Measurements from ENCODE around the gene ZNF44.
A peak's percentile ranks its signal among the peaks of the same experiment; 100 is the strongest.
"Not testable (repeated sequence)": the region's sequence is repeated elsewhere in the genome, so short reads cannot be mapped to it uniquely, and the experiment has no call there.

Gene ZNF44

DNA sequence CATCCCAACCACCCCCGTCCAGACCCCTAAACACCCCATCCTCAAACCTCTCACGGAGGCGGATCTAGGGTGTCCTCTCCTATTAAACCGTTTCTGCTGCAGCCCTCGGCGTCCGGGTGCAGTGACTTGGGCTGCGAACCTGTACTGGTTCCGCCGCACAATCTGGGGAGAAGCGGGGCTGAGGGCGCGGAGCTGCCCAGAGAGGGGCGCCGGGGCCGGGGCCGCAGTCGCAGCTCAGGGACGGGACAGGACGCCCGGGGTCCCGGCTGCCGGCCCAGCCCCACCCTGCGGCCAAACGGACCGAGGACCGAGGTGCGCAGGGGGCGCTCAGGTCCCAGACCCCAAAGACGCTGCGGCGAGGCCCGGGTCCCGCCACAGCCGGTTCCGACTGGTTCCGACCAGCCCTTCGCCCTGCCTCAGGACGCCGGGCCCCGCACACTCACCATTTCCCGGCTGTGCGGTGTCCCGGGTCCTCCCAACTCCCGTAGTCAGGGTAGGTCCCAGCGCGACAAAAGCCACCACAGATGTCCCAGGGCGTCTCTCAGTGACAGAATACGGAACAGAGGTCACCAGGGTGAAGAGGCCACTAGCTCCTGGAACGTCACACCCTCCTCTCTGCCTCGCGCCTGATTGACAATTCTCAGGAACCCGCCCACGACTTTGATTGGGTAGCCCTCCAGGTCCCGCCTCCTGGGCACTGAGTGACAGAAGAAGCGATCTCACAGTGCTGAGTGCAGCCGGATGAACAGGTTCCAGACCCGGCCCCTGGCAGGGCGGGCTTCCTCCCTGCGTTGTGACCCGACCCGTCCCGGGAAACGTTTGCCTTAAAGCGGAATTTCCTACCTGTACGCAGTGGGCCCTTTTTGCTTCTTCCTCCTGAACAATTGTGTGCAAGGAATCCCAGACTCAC, at the start of gene ZNF44:
Gene ZNF44, minus strand, starts transcription at position 635 of the 910 bp plus-strand sequence. Its CDS starts 189 bp downstream, at position 446.
- DNase-seq (ENCODE audit: low read depth): peak; percentile 95

DNA sequence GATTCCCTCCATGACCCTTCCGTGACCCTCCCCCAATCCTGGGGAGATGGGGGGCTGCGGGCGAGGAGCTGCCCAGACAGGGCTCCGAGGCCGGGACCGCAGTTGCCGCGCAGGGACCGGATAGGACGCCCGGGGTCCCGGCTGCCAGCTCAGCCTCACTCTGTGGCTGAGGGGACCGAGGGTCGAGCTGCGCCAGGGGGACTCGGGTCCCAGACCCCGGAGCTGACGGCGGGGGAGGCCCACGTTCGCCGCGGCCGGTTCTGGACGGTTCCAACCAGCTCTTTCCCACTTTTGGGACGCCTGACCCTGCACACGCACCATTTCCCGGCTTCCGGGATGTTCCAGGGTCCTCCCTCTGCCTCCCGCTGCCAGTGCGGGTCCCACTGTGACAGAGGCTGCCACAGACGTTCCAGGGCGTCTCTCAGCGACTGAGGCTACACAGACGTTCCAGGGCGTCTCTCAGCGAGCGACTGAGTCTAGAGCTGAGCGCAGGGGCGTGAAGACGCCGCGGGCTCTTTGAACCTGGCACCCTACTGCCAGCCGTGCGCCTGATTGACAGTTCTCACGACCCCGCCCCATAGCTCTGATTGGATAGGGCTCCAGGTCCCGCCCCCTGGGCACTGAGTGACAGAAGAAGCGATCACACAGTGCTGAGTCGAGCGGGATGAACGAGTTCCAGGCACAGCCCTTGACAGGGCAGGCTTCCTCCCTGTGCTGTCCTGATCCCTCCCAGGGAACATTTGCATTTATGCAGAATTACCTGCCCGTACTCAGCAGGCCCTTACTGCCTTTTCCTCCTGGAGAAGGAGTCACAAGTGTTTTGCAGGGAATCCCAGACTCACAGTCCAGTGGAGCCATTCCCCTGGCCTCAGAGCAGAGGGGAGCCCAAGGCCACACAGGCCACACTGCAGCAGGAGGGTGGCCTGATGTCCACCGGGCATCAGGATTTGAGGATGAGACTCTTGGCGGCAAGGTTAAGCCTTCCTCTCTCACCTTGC, 38.8 kb upstream of the ZNF44 start, which contains the start of gene ZNF563:
Gene ZNF563, minus strand, starts transcription at position 472 of the 998 bp plus-strand sequence. Its CDS starts 151 bp downstream, at position 321.
- DNase-seq (ENCODE audit: low read depth): peak; percentile 90

DNA sequence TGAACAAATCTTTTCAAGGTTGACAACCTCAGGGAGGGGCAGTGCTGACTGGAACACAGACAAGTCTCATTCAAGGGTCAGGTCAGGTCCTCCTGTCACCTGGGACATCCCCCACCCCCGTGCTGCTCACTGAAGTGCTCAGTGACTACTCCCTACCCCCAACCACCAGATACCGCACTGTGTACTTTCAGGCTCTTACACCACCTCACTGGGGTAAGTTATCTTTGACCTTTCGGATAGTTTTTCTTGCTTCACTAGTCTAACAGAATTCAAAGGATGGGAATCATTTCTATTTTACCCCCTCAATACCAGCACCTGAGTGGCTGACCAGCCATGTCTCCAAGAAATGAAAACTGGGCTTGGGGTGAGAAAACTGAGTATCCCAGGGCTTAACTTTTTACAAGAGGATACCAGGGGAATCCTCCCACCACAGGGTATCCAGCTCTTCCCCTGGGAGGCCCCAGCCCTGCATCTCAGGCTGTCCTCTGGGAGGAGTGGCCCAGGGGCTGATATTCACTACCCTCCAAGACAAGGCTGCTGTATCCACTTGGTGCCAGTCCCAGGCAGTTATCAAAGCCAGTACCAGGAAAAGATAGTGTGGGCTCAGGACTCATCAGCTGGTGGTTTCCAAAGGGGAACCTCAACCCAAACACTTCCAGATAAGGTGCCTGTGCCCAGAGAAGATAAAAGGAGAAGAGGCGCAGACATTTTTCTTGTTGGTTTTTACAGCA, 36.7 kb upstream of the ZNF44 start:
- peak; percentile 17 for DNase-seq (ENCODE audit: low read depth)

DNA sequence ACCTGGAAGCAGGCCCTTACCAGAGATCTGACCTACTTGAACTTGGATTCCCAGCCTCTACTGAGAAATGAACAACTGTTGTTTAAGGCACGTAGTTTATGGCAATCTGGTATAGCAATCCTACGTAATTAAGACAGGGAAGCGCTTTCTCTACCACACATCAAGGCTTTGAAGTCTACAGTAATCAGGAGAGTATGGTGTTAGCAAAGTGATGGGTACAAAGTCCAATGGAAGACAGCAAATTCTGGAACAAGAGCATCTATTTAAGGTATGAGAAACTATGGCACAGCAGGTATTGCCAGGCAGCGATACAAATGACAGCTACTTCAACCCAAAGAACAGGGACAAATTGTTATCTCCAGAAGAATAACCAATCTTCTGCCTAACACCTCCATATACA, 35.7 kb upstream of the ZNF44 start:
- no peak for DNase-seq (ENCODE audit: low read depth)

DNA sequence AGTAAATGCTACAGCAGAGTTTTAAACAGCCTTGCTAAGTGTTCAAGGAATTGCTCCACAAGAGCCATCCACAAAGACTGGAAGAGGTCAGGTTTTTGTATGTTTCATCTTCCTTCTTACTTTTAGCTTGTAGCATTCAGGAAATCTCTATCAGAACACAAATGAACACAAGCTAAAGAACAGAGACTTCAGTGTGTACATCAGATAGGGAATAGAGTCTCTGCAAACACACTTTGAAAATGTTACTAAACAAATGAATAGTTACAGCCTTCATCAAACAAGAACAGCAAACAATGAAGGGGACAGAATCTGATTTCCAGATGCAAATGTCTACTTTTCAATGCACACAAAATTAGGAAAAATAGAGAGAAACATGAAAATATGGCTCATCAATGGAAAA, 31.0 kb upstream of the ZNF44 start:
- DNase-seq (ENCODE audit: low read depth): no peak

DNA sequence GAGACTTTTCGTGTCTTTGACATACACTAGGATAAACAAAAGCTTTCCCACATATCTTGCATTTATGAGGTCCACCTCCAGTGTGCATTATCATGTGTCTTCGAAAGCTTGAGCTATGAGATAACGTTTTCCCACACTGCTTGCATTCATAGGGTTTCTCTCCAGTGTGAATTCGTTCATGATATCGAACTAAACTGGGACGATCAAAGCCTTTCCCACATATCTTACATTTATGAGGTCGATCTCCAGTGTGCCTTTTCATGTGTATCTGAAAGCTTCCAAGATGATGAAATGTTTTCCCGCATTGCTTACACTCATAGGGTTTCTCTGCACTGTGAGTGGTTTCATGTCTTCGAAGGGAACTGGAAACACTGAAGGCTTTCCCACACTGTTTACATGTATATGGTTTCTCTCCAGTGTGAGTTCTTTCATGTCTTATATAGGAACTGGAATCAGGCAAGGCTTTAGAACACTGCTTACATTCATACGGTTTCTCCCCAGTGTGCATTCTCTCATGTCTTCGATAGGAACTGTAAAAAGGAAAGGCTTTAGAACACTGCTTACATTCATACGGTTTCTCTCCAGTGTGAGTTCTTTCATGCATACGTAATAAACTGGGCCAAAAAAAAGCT, 24.2 kb upstream of the ZNF44 start:
- no peak for DNase-seq (ENCODE audit: low read depth)

DNA sequence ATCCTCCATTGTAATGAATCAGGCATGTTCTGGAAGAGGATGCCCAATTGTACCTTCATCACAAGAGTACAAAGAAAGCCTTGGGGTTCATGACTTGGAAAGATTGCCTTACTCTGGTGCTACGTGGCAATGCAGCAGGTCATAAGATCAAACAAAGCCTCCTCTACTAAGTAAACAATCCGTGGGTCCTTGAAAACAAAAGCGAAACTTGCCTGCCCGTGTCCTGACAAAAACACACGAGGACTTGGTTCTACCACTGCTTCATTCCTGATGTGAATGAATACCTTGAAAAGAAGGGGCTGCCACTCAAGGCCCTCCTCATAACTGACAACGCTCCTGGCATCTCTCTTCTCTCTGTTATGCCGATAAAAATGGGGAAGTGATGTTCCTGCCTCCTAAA, 19.9 kb upstream of the ZNF44 start:
- no peak for DNase-seq (ENCODE audit: low read depth)

DNA sequence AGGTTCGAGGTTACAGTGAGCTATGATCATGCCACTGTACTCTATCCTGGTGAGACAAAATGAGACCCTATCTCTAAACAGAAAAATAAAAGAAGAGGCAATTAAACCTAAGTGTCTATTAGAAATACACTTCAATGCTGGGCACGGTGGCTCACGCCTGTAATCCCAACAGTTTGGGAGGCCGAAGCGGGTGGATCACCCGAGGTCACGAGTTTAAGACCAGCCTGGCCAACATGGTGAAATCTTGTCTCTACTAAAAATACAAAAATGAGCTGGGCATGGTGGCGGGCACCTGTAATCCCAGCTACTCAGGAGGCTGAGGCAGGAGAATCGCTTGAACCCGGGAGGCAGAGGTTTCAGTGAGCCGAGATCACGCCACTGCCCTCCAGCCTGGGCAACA, 14.2 kb upstream of the ZNF44 start:
- DNase-seq (ENCODE audit: low read depth): not testable (repeated sequence)

DNA sequence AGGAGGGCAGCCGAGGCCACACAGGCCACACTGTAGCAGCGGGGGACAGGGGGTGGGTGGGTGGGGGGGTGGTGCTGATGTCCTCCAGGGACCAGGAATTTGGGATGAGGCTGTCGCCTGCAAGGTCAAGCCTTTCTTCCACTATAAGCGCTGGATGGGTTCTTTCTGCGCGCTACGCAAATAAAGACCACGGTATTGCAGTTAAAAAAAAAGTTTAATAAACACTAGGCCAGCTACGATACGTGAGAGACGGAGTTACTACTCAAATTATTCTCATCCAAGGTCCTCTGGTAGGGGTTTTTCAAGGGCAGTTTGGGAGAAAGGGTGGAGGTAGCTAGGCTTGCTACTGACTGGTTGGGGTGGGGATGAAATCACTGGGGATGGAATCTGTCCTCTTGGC, 508 bp upstream of the ZNF44 start:
- no peak for DNase-seq (ENCODE audit: low read depth)

DNA sequence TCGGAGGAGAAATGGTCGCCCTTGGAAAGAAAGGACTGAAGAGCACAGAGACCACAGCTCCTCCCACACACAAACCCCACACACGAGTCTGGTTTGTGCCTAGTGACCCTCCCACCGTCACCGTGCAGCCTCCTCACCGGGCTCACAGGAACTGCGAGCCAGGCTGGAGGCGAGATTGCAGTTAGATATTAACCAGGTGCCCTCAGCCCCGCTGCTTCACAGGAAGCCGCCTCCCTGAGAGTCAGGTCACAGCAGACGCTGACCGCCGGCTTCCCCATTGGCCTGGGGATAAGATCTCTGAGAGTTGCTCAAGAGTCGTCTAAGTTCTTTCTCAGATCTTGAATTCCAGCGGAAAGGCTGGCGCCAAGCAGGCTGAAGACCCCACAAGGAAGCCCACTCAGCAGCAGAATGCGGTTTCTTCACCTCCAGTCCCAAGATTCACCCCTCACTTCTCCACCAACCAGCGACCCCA, 870 bp downstream of the ZNF44 start:
- peak; percentile 82 for DNase-seq (ENCODE audit: low read depth)

DNA sequence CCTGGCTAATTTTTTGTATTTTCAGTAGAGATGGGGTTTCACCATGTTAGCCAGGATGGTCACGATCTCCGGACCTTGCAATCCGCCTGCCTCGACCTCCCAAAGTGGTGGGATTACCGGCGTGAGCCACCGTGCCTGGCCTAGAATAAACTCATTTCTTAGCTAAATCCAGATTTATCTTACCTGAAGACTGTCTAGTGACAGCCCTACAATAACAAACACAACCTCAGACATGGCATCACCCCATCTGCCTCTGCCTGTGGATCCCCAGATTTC, 5.0 kb downstream of the ZNF44 start:
- no peak for DNase-seq (ENCODE audit: low read depth)

DNA sequence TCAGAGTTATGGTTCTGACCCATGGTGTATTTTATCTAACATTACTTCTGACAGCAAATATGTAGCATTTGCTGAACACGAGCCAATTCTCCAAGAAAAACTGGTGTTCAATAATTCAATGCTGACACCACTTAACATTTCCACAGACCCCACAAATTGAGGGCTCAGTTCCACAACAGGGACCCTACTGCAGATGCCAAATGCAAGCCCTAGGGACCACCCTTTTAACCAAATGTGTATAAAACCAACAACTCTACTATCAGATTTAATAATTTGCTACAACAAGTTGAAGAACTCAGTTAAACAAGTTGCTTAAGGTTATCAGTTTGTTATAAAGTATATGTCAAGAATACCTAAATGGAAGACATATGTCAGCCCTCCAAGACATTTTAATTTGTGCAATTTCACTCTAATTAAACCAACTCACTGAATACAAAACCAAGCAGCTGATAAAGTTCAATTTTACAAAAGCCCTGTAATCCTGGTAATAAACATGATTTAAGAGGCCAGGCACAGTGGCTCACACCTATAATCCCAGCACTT, 6.7 kb downstream of the ZNF44 start:
- no peak for DNase-seq (ENCODE audit: low read depth)

DNA sequence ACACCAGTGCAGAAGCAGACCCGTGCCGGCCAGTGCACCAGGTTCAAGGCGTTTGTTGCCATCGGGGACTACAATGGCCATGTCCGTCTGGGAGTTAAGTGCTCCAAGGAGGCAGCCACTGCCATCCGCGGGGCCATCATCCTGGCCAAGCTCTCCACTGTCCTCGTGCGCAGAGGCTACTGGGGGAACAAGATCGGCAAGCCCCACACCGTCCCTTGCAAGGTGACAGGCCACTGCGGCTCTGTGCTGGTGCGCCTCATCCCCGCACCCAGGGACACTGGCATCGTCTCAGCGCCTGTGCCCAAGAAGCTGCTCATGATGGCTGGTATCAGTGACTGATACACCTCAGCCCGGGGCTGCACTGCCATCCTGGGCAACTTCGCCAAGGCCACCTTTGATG, 10.1 kb downstream of the ZNF44 start:
- DNase-seq (ENCODE audit: low read depth): no peak

DNA sequence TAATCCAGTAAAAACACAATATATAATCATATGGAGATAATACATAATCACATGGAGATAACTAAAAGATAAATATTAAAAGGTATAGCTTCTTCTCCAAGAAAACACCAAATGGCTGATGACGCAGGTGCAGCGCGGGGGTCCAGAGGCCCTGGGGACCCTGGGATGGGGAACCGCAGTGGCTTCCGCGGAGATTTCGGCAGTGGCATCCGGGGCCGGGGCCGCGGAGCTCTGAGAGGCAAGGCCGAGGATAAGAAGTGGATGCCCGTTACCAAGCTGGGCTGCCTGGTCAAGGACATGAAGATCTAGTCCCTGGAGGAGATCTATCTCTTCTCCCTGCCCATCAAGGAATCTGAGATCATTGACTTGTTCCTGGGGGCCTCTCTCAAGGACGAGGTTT, 10.5 kb downstream of the ZNF44 start:
- no peak for DNase-seq (ENCODE audit: low read depth)

DNA sequence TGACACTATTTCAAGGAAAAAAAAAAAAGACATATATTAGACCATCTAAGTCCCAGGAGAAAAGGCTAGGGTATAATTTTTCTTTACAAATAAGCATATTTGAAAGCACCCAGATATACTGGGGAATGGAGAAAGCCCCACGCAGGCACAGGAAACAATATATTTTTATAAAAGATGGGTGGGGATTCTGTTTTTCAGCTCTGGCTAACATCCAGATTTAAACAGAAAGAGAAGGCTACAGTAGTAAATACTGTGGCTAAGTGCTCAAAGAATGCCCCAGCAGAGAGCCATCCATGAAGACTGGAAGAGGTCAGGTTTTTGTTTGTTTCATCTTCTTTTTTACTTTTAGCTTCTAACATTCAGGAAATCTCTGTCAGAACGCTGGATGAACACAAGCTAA, 16.0 kb downstream of the ZNF44 start:
- DNase-seq (ENCODE audit: low read depth): no peak

DNA sequence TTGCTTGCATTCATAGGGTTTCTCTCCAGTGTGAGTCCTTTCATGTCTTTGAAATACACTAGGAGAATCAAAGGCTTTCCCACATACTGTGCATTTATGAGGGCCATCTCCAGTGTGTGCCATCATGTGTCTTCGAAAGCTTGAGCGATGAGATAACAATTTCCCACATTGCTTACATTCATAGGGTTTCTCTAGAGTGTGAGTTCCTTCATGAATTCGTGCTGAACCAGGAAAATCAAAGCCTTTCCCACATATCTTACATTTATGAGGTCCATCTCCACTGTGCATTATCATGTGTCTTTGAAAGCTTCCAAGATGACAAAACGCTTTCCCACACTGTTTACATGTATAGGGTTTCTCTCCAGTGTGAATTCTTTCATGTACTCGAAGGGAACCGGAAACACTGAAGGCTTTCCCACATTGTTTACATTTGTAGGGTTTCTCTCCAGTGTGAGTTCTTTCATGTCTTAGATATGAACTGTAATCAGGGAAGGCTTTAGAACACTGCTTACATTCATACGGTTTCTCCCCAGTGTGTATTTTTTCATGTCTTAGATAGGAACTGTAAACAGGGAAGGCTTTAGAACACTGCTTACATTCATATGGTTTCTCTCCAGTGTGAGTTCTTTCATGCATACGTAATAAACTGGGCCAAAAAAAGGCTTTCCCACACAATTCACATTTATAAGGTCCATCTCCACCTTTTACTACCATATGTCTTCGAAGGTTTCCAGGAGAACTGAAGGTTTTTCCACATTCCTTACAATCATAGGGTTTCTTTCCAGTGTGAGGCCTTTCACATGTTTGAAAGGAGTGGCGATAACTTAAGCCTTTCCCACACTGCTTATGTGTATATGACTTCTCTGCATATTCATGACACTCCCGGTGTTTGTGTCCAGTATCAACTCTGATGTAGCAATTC, 21.4 kb downstream of the ZNF44 start:
- peak; percentile 13 for DNase-seq (ENCODE audit: low read depth)

DNA sequence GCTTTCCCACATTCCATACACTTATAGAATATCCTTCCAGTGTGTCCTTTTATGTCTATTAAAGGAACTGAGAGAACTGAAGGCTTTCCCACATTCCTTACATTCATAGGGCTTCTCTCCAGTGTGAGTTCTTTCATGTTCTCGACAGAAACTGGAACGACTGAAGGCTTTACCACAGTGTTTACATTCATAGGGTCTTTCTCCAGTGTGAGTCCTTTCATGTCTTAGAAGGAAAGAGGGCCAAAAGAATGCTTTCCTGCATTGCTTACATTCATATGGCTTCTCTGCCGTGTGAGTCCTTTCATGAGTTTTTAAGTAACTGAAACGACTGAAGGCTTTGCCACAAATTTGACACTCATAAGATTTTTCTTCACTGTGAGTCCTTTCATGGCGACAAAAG, 22.3 kb downstream of the ZNF44 start:
- DNase-seq (ENCODE audit: low read depth): no peak

DNA sequence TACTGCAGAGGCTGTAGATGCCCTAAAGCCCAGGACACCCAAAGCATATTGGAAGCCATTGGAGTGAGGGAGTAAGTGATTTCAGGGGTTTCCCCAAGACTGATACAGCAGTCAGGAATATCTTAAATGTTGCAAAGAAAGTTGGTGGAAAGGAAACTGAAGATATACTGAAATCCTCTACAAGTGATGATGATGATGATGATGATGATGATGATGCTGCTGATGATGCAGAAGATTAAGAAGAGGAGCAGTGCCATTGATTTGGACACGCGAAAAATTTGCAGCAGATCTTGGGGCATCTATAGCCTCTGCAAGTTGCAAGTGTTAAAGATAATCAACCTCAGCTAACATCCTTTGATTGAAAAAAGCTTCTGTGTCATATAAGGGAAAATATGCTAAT, 23.8 kb downstream of the ZNF44 start:
- no peak for DNase-seq (ENCODE audit: low read depth)

DNA sequence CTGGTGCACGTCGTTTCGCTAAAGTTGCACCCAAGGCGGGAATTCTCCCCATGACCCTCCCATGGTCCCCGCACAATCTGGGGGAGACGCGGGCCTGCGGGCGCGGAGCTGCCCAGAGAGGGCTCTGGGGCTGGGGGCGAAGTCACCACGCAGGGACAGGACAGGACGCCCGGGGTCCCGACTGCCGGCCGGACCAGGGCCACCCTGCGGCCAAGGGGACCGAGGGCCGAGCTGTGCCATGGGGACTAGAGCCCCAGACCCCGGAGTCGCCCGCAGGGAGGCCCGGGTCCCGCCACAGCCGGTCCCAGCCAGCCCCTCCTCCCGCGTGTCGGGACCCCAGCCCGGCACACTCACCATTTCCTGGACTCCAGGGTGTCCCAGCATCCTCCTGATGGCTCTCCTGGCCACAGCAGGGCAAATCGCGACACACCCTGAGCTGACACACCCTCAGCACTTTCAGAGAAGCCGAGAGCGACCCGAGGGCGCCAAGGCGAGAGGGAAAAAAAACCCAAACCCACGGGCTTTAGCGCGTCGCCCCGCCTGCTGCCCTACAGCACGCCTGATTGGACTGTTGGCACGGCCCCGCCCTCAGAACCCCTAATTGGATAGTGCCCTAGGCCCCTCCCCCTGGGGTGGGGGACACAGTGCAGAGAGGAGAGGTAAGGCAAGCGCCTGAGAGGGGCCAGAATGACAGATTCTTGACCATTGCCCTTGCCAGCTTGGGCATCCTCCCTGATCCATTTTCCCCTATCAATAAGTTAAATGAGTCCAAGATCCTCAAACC, 28.6 kb downstream of the ZNF44 start:
- DNase-seq (ENCODE audit: low read depth): no peak

Measured in amniotic epithelial cell (primary cell).